Measurements from ENCODE around the gene ZNF845.
A peak's percentile ranks its signal among the peaks of the same experiment; 100 is the strongest.
"Not testable (repeated sequence)": the region's sequence is repeated elsewhere in the genome, so short reads cannot be mapped to it uniquely, and the experiment has no call there.

ZNF845 gene

GRCh38 chr19:53333463-53334449 is at the start of gene ZNF845:
ZNF845 (plus strand) TSS chr19:53333749; CDS start chr19:53341308, 7,559 bp downstream.
- DNase-seq (ENCODE audit: low spot score) = peak; percentile 88

- DNase-seq (ENCODE audit: low spot score) = no peak
Measured at GRCh38 chr19:53285087-53285486, 48.5 kb upstream of the ZNF845 start.

- DNase-seq (ENCODE audit: low spot score) = no peak
Measured at GRCh38 chr19:53290758-53291549, 42.6 kb upstream of the ZNF845 start.

GRCh38 chr19:53294786-53295441 is 38.6 kb upstream of the ZNF845 start:
- DNase-seq (ENCODE audit: low spot score) = no peak

GRCh38 chr19:53301341-53301740 is 32.2 kb upstream of the ZNF845 start:
- DNase-seq (ENCODE audit: low spot score) = not testable (repeated sequence)

GRCh38 chr19:53308339-53308811 is 25.2 kb upstream of the ZNF845 start:
- DNase-seq (ENCODE audit: low spot score) = peak; percentile 3

- DNase-seq (ENCODE audit: low spot score) = no peak
Measured at GRCh38 chr19:53311044-53311443, 22.5 kb upstream of the ZNF845 start.

- DNase-seq (ENCODE audit: low spot score) = no peak
Measured at GRCh38 chr19:53311897-53312296, 21.7 kb upstream of the ZNF845 start.

GRCh38 chr19:53328967-53329366 is 4.6 kb upstream of the ZNF845 start:
- DNase-seq (ENCODE audit: low spot score) = peak; percentile 11

- no peak for DNase-seq (ENCODE audit: low spot score)
Measured at GRCh38 chr19:53332484-53332883, 1.1 kb upstream of the ZNF845 start.

GRCh38 chr19:53333066-53333462 is 485 bp upstream of the ZNF845 start:
- DNase-seq (ENCODE audit: low spot score) = no peak

- not testable (repeated sequence) for DNase-seq (ENCODE audit: low spot score)
Measured at GRCh38 chr19:53344403-53344802, 10.9 kb downstream of the ZNF845 start.

- no peak for DNase-seq (ENCODE audit: low spot score)
Measured at GRCh38 chr19:53355739-53356138, 22.2 kb downstream of the ZNF845 start.

GRCh38 chr19:53357821-53358581 is 24.5 kb downstream of the ZNF845 start:
- no peak for DNase-seq (ENCODE audit: low spot score)

- DNase-seq (ENCODE audit: low spot score) = not testable (repeated sequence)
Measured at GRCh38 chr19:53360056-53360455, 26.5 kb downstream of the ZNF845 start.

GRCh38 chr19:53365134-53365898 is 31.8 kb downstream of the ZNF845 start, which contains the start of gene ZNF525:
ZNF525 (plus strand) TSS chr19:53365705; CDS start chr19:53372282, 6,577 bp downstream.
- DNase-seq (ENCODE audit: low spot score) = peak; percentile 59

GRCh38 chr19:53365899-53366493 is 32.4 kb downstream of the ZNF845 start:
- DNase-seq (ENCODE audit: low spot score) = no peak

GRCh38 chr19:53372196-53372595 is 38.6 kb downstream of the ZNF845 start:
- no peak for DNase-seq (ENCODE audit: low spot score)

- no peak for DNase-seq (ENCODE audit: low spot score)
Measured at GRCh38 chr19:53374288-53374687, 40.7 kb downstream of the ZNF845 start.

- no peak for DNase-seq (ENCODE audit: low spot score)
Measured at GRCh38 chr19:53374743-53375142, 41.2 kb downstream of the ZNF845 start.

Measured in COLO829 (cell line).